ENCODE data around the gene POLR2L. TPM values are rescaled to one million over a fixed set of nuclear protein-coding genes. Genes with fewer than 3 reads are reported as not detected.

POLR2L gene
- total RNA-seq, 3 donors from 2014 or later (not counting 1 experiment from before 2014, with no cell fraction given) = 48.2 to 63.8 (median 61.2) TPM

DNA sequence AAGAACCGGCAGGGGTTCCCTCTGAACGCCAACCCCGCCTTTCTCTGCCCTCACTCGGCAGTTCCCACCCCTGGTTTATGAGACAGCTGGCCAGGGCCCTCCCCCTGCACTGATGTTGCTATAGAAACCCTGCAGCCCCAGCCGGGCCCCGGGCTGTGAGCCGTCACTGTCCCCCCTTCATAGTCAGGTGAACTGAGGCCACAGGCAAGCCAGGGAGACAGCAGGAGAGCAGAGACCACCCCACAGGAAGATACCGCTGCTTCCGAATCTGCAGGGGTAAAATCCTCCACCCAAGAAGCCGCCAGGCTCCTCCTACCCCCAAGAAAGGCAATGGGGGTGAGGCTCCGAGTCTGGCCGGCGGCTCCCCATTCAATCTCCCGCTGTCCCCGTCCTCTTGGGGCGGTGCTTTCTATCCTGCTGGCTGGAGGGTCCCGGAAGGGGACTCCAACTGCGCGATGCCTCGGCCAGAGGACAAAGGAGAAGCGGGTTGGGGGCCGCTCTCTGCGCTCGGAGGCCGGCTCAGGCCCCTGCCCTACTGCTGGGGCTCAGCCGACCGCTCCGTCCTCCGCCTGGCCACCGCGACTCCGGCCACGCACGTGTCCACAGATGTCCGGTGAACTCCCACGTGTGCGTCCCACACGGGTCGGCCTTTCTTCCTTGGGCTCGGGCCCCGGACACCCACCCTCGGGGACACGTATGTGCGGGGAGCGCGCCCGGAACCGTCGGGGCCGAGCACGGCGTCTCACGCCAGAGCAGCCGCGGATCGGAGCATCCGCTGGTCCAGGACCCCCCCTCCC lies 44.8 kb downstream of the POLR2L start:
- peak overlapping the region; percentile 95 for H3K4me3 Mint-ChIP-seq
- peaks cover 0 to 18% of the 10 kb centered on the region in 2 donors for H3K4me1 Mint-ChIP-seq
- no peaks in the 10 kb centered on the region for H3K9me3 Mint-ChIP-seq
- H3K27me3 Mint-ChIP-seq (ENCODE audit: low read depth in 2 of 2) = no peaks in the 10 kb centered on the region
- Histone ChIP-seq H3K36me3 (ENCODE audit: control insufficient read depth, insufficient read depth, low read length) (peaks cover 19% of the 10 kb centered on the region), H3K27me3 (ENCODE audit: control insufficient read depth, insufficient read depth, low read length) (no peaks in the 10 kb centered on the region), H3K27ac (ENCODE audit: low read length) (peak overlapping the region; percentile 96), H3K9me3 (ENCODE audit: control insufficient read depth, insufficient read depth, low read length) (no peaks in the 10 kb centered on the region), H3K4me3 (ENCODE audit: low read length) (peak overlapping the region; percentile 91), H3K4me1 (ENCODE audit: control insufficient read depth, insufficient read depth, low read length) (peaks cover 36% of the 10 kb centered on the region)
- peak overlapping the region; percentile 93 to 95 for H3K27ac Mint-ChIP-seq
- TF ChIP-seq, protein P1, sequence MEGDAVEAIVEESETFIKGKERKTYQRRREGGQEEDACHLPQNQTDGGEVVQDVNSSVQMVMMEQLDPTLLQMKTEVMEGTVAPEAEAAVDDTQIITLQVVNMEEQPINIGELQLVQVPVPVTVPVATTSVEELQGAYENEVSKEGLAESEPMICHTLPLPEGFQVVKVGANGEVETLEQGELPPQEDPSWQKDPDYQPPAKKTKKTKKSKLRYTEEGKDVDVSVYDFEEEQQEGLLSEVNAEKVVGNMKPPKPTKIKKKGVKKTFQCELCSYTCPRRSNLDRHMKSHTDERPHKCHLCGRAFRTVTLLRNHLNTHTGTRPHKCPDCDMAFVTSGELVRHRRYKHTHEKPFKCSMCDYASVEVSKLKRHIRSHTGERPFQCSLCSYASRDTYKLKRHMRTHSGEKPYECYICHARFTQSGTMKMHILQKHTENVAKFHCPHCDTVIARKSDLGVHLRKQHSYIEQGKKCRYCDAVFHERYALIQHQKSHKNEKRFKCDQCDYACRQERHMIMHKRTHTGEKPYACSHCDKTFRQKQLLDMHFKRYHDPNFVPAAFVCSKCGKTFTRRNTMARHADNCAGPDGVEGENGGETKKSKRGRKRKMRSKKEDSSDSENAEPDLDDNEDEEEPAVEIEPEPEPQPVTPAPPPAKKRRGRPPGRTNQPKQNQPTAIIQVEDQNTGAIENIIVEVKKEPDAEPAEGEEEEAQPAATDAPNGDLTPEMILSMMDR (IDR thresholded peaks at IDR 0.05) = no peak
- no peaks in the 10 kb centered on the region for H3K36me3 Mint-ChIP-seq
- intact Hi-C loops (cut with micrococcal nuclease) = loop anchor here (1.0 kb wide), 1 partner anchor 12 kb away; the partner anchor contains the start of gene RPLP2
- ATAC-seq = peak; percentile 61 to 71 (median 66)
- WGBS (ENCODE audit: insufficient coverage) = under 1% methylated on average over 57 of the region's 57 CpGs
- DNase-seq = peak; percentile 77 to 90

DNA sequence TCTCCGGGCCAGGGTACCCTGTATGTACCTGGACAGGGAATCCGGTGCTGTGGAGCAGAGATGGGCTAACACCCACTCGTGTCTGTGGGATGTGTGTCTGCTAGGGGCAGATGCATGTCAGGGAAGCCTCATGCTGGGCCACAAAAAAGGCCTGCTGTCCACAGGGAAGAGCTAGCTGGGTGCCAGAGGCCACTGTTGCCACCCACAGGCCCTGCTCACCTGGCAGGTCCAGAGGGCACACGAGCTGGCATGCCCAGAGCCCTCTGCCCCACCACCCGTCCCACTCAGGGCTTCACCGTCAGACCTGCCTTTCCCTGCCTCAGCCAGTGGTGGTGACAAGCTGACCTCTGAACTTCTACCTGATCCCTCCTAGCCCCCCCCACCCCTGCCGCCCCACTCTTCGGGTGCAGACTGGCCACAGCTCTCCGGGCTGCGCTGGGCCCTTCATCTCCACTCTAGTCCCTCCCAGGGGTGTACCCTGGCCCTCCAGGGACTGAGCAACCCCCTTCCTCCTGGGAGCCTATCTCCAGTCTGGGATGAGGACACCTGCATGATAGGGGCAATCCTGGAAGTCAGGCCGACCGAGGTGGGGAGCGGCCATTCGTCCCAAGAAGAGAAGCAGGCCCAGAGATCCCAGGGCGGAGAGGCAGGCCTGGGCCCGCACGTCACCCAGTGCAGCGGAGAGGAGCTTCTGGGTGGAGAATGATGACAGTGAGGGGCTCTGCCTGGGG lies 45.6 kb downstream of the POLR2L start:
- intact Hi-C loops (cut with micrococcal nuclease) = loop anchor here (1.0 kb wide), 2 partner anchors 13 to 19 kb away; partner anchors contain the start of genes GATD1 and RPLP2
- DNase-seq = no peak
- Mint-ChIP-seq H3K4me1 (peaks cover 0 to 18% of the 10 kb centered on the region in 2 donors), H3K36me3 (no peaks in the 10 kb centered on the region), H3K27ac (peak overlapping the region; percentile 93 to 95), H3K27me3 (ENCODE audit: low read depth in 2 of 2) (no peaks in the 10 kb centered on the region), H3K9me3 (no peaks in the 10 kb centered on the region), H3K4me3 (peak overlapping the region; percentile 95)
- TF ChIP-seq, protein P1 (IDR thresholded peaks at IDR 0.05) = no peak
- peaks cover 21% of the 10 kb centered on the region for H3K36me3 ChIP-seq (ENCODE audit: control insufficient read depth, insufficient read depth, low read length)
- peak overlapping the region; percentile 96 for H3K27ac ChIP-seq (ENCODE audit: low read length)
- H3K4me1 ChIP-seq (ENCODE audit: control insufficient read depth, insufficient read depth, low read length) = peaks cover 36% of the 10 kb centered on the region
- H3K4me3 ChIP-seq (ENCODE audit: low read length) = peak overlapping the region; percentile 91
- no peak for ATAC-seq
- 27% methylated on average over 18 of the region's 18 CpGs for WGBS (ENCODE audit: insufficient coverage)
- no peaks in the 10 kb centered on the region for H3K27me3 ChIP-seq (ENCODE audit: control insufficient read depth, insufficient read depth, low read length)
- H3K9me3 ChIP-seq (ENCODE audit: control insufficient read depth, insufficient read depth, low read length) = no peaks in the 10 kb centered on the region

DNA sequence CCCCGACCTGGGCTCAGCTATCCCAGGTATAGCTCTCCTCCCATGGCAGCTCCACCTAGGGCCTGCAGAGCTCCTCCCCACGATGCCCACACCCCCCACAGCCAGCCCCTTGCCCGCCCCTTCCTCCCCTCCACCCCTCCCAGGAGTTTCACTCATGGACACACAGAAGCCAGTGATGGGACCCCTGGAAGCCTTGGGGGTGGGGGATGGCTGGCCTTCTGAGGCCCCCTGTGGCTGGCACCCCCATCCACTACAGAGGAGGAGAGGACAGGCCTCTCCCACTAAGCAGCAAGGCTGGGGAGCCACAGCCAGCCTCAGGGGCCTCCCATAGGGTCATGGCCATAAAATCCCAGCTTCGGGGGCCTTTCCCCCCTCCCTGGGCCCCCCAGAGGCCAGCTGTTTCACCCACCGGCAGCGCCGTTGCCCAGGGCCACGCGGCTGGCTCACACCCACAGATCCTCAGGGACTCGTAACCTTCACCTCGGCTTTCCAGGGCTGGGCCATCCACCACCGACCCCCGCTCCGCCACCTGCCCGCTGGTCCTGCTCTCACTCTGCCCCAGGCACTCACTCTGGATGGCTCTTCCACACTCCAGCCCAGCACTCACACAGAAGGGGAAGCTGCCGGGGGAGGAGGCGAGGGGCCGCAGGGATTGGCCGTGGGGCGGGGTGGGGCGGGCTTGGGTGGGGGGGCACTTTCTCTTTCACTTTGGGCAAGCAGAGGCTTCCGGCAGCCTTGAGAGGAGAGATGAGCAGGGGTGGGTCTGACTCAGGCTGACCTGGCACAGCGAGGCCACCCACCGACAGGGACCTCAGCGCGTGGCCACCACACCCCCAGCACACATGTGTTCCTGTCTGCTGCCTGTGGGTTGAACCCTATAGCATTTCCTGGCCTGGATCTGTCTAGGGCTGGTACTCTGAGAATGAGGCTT lies 46.4 kb downstream of the POLR2L start:
- DNase-seq (peak; percentile 68 to 91), ATAC-seq (peak; percentile 50 to 67 (median 50))
- no peaks in the 10 kb centered on the region for H3K27me3 Mint-ChIP-seq (ENCODE audit: low read depth in 2 of 2)
- Histone ChIP-seq H3K4me3 (ENCODE audit: low read length) (peak overlapping the region; percentile 91), H3K9me3 (ENCODE audit: control insufficient read depth, insufficient read depth, low read length) (no peaks in the 10 kb centered on the region), H3K27me3 (ENCODE audit: control insufficient read depth, insufficient read depth, low read length) (no peaks in the 10 kb centered on the region), H3K36me3 (ENCODE audit: control insufficient read depth, insufficient read depth, low read length) (peaks cover 26% of the 10 kb centered on the region), H3K4me1 (ENCODE audit: control insufficient read depth, insufficient read depth, low read length) (peaks cover 36% of the 10 kb centered on the region), H3K27ac (ENCODE audit: low read length) (peak overlapping the region; percentile 96)
- H3K4me1 Mint-ChIP-seq = peaks cover 0 to 18% of the 10 kb centered on the region in 2 donors
- peak overlapping the region; percentile 93 to 95 for H3K27ac Mint-ChIP-seq
- TF ChIP-seq, protein P1 (IDR thresholded peaks at IDR 0.05) = no peak
- WGBS (ENCODE audit: insufficient coverage) = 2% methylated on average over 23 of the region's 26 CpGs
- no peaks in the 10 kb centered on the region for H3K36me3 Mint-ChIP-seq
- no peaks in the 10 kb centered on the region for H3K9me3 Mint-ChIP-seq
- H3K4me3 Mint-ChIP-seq = peak overlapping the region; percentile 95
- intact Hi-C loops (cut with micrococcal nuclease) = loop anchor here (1.0 kb wide), 1 partner anchor 19 kb away; the partner anchor contains the start of gene GATD1

All from natural killer cell (primary cell).